Activated CD4-positive, alpha-beta T cell treated with anti-CD3 and anti-CD28 coated beads, Interleukin-2, amount 50 U/mL, for 48 hours (primary cell): ENCODE measurements around the gene KIF17.

Experiments
- DNase-seq, 2 experiments: peaks; one replicate each; pipeline ENCODE4 v3.0.0-alpha.2; 2020

KIF17 gene

DNA sequence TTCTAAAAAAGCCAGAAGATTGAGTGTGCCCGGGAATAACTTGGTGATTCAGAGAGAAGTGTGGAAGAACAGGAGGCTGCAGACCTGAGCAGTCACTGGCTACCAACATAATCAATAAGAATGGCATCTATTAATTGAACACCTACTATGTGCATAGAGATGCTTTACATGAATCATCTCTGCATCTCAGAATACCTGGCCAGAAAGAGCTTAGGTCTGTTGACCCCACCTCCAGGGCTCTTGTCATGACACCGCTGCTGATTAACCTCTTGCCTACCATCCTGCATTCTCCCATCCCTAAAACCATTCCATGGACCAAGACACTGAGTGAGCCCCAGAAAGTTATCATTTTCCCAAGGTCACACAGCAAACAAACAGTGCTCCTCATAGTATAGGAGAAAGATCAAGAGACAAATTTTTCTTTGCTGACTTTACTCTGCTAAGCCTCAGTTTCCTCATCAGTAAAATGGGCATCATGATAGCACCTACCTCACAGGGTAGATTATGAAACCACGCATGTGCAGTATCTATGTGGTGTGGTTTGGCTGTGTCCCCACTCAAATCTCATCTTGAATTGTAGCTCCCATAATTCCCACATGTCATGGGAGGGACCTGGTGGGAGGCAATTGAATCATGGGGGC, 100.8 kb downstream of the KIF17 start:
- DNase-seq, result no peak

DNA sequence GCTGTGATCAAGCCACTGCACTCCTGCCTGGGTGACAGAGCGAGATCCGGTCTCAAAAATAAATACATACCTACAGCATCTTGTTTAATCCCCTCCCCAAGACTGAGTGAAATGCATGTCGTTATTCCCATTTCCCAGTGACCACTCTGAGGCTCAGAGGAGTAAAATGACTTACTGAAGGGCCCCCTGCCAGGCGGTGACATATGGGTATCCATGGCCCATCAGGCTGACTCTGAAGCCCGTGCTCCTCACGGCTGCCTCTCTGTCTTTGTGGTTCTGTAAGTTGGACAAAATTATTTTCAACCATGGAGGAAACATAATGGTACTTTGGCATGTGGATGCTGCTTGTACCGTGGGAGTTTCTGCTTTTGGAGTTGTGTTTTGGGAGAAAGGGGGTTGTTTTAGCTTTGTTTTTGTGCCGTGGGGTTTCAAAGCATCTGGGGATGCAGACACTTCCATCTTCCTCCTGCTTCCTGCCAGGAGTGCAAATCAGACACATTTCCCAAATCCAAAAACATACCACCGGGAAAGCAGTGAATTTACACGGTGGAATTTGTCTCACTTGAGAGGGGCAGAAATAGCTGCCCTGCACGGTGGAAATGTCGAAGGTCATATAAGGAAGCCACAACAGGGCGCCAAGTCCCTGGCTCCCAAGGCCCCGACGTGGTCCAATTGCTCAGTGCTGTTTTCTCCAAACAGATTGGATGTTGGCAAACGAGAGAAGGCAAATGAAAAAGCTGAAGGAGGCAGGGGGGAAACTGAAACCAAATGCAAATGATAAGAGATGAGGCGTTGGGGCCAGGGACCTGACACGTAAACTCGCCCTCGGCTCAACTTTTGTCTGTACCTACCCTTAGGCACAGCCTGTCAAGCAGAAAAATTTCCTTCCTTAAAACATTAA, 101.6 kb downstream of the KIF17 start:
- DNase-seq, result peak in 1 of 2 experiments; percentile 6

DNA sequence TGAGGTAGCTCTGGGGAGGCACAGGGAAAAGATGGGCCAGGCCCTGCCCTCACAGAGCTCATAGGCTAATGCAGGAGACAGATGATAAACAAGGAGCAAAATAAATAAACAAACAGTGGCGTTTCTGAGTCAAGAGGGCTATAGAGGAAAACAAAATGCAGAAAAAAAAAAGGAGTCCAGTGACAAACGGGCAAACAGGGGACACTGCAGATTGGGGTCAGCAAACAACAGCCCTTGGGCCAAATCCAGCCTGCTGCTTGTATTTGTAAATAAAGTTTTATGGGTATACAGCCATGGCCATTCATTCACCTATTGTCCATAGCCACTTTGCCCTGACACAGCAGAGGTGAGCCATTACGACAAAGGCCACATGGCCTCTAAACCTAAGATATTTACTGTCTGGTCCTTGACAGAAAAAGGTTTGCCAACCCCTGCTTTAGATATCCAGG, 103.7 kb downstream of the KIF17 start:
- DNase-seq, result no peak
